H1 (cell line): ENCODE measurements around the gene ZNF101. TPM values are rescaled to one million over a fixed set of nuclear protein-coding genes. Genes with fewer than 3 reads are reported as not detected.

Experiments used
- CBX5 ChIP-seq: fragments of 300-800, 300-1000 bp; sonication (generic); IDR thresholded peaks from 2 replicates; pipeline ENCODE4 v1.7.1; 2016; ENCODE audit warnings: antibody characterized with exemption, low read length, low read depth
- CBX8 ChIP-seq: fragments of 300-800, 300-1000 bp; sonication (generic); IDR thresholded peaks from 2 replicates; pipeline ENCODE4 v1.7.1; 2016; ENCODE audit warnings: low read depth, low read length, borderline replicate concordance
- JUN ChIP-seq: IDR thresholded peaks from 2 replicates; pipeline ENCODE4 v1.6.1; 2011; ENCODE audit warnings: low read depth, mild to moderate bottlenecking, improper control_type of control experiment, low read length
- JUND ChIP-seq: IDR thresholded peaks from 2 replicates; pipeline ENCODE4 v1.6.1; 2011; ENCODE audit warnings: mild to moderate bottlenecking, improper control_type of control experiment, low read length
- POLR2AphosphoS5 ChIP-seq: IDR thresholded peaks from 2 replicates; pipeline ENCODE4 v1.6.1; 2011; ENCODE audit warnings: low read depth, low read length
- POU5F1 ChIP-seq: IDR thresholded peaks from 2 replicates; pipeline ENCODE4 v1.6.1; 2011; ENCODE audit warnings: low read depth, mild to moderate bottlenecking, low read length, moderate library complexity
- SP1 ChIP-seq: IDR thresholded peaks from 2 replicates; pipeline ENCODE4 v1.6.1; 2011; ENCODE audit warnings: low read depth, low read length
- polyA plus RNA-seq, 7 experiments: library from polyadenylated mRNA; depleted of rRNA in 3 of 7; stranded (reverse) in 5 of 7; unstranded in 2 of 7; fragments of >200 nt in 5 of 7; fragments of 200-250 nt in 2 of 7; gene quantifications; 1 replicate in 5 of 7; 2 replicates in 1 of 7; 4 replicates in 1 of 7; pipeline versions ENCODE4 v1.2.1 to v1.2.3, GENCODE V29; 2011 to 2013; ENCODE audit warnings: missing spikeins in 2 of 7, mixed read lengths in 2 of 7
- total RNA-seq: library from RNA; stranded (reverse); fragmentation: NEBNext Ultra II Directional; extraction: Animal tissue kit (Norgen Biotek cat#: 25700); gene quantifications from 2 replicates; pipeline ENCODE4 v1.2.1, GENCODE V29; 2021
- TF ChIP-seq, protein P1 (sequence below): IDR thresholded peaks from 2 replicates; pipeline ENCODE4 v1.6.1; 2011; ENCODE audit warnings: low read depth, mild to moderate bottlenecking, low read length; ENCODE audit not compliant: insufficient read depth

ZNF101 gene
- total and polyA plus RNA-seq, 2 of the 8 experiments (the other 6 are each of a cell fraction or from before 2014, with no cell fraction given): 13.0 to 50.9 TPM

DNA sequence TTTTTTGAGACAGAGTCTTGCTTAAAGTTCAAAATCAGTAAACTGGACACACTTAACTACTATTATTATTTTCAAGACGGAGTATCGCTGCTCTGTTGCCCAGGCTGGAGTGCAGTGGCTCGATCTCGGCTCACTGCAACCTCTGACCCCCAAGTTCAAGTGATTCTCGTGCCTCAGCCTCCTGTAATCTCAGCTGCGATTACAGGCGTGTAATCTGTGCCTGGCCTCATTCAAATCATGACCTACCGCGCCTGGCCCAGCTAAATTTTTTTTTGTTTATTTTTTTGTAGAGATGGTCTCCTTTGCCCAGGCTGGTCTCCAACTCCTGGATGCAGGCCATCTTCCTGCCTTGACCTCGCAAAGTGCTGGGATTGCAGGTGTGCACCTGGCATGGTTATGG is 23.0 kb downstream of the ZNF101 start (continued):
- TF ChIP-seq, protein P1, sequence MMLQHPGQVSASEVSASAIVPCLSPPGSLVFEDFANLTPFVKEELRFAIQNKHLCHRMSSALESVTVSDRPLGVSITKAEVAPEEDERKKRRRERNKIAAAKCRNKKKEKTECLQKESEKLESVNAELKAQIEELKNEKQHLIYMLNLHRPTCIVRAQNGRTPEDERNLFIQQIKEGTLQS: no peak
- TF ChIP-seq SP1: no peak
- no peak for TF ChIP-seq JUND
- TF ChIP-seq CBX8: no peak
- TF ChIP-seq CBX5: no peak
- no peak for TF ChIP-seq JUN
- TF ChIP-seq POU5F1: no peak
- no peak for TF ChIP-seq POLR2AphosphoS5
